Measurements from ENCODE around the gene TGIF1.
"Not testable (repeated sequence)": the region's sequence is repeated elsewhere in the genome, so short reads cannot be mapped to it uniquely, and the experiment has no call there.

Gene TGIF1

GRCh38 chr18:3455907-3456685 is 6.1 kb downstream of the TGIF1 start:
- DNase-seq (ENCODE audit: low spot score), result no peak

GRCh38 chr18:3456686-3457069 is 6.7 kb downstream of the TGIF1 start:
- no peak for DNase-seq (ENCODE audit: low spot score)

GRCh38 chr18:3457261-3457724 is 7.3 kb downstream of the TGIF1 start:
- no peak for DNase-seq (ENCODE audit: low spot score)

- peak; percentile 59 for DNase-seq (ENCODE audit: low spot score)
These were observed 8.4 kb downstream of the TGIF1 start for GRCh38 chr18:3458378-3458777.

GRCh38 chr18:3458952-3459853 is 9.2 kb downstream of the TGIF1 start:
- peak; percentile 45 for DNase-seq (ENCODE audit: low spot score)

GRCh38 chr18:3460823-3461398 is 10.9 kb downstream of the TGIF1 start:
- DNase-seq (ENCODE audit: low spot score), result no peak

- DNase-seq (ENCODE audit: low spot score), result no peak
These were observed 11.7 kb downstream of the TGIF1 start for GRCh38 chr18:3461704-3462103.

- DNase-seq (ENCODE audit: low spot score), result no peak
These were observed 13.1 kb downstream of the TGIF1 start for GRCh38 chr18:3463051-3463450.

GRCh38 chr18:3466045-3466444 is 16.1 kb downstream of the TGIF1 start:
- no peak for DNase-seq (ENCODE audit: low spot score)

- DNase-seq (ENCODE audit: low spot score), result peak; percentile 39
These were observed 16.9 kb downstream of the TGIF1 start for GRCh38 chr18:3466872-3467271.

GRCh38 chr18:3468066-3468705 is 18.2 kb downstream of the TGIF1 start:
- no peak for DNase-seq (ENCODE audit: low spot score)

- no peak for DNase-seq (ENCODE audit: low spot score)
These were observed 18.9 kb downstream of the TGIF1 start for GRCh38 chr18:3468833-3469232.

- no peak for DNase-seq (ENCODE audit: low spot score)
These were observed 21.2 kb downstream of the TGIF1 start for GRCh38 chr18:3471141-3471648.

- DNase-seq (ENCODE audit: low spot score), result not testable (repeated sequence)
These were observed 22.1 kb downstream of the TGIF1 start for GRCh38 chr18:3472121-3472520.

- DNase-seq (ENCODE audit: low spot score), result no peak
These were observed 22.9 kb downstream of the TGIF1 start for GRCh38 chr18:3472681-3473544.

- no peak for DNase-seq (ENCODE audit: low spot score)
These were observed 28.4 kb downstream of the TGIF1 start for GRCh38 chr18:3478262-3478978.

GRCh38 chr18:3479978-3480509 is 30.1 kb downstream of the TGIF1 start:
- DNase-seq (ENCODE audit: low spot score), result no peak

GRCh38 chr18:3480827-3481573 is 31.0 kb downstream of the TGIF1 start:
- no peak for DNase-seq (ENCODE audit: low spot score)

- peak; percentile 32 for DNase-seq (ENCODE audit: low spot score)
These were observed 31.8 kb downstream of the TGIF1 start for GRCh38 chr18:3481696-3482210.
